Loucy (cell line): ENCODE measurements around the gene CGB7.

ENCODE experiments used
- H2AFZ ChIP-seq: fragments of 200-600 bp; sonication (generic); 2 replicates; pipeline ENCODE4 v1.6.0; 2016; ENCODE audit warnings: antibody characterized with exemption, mild to moderate bottlenecking, low read length, moderate library complexity
- H3F3A ChIP-seq: fragments of 200-600 bp; 2 replicates; pipeline ENCODE4 v1.6.0; 2016; ENCODE audit warnings: antibody characterized with exemption, low read depth, mild to moderate bottlenecking
- H3K27me3 ChIP-seq: fragments of 200-600 bp; sonication (generic); 2 replicates; pipeline ENCODE4 v1.6.1; 2014; ENCODE audit warnings: low read length, mild to moderate bottlenecking; ENCODE audit not compliant: insufficient read depth, poor library complexity, severe bottlenecking
- H3K36me3 ChIP-seq: fragments of 200-600 bp; sonication (generic); 2 replicates; pipeline ENCODE4 v1.6.1; 2016; ENCODE audit warnings: low read length; ENCODE audit not compliant: insufficient read depth
- H3K4me1 ChIP-seq: fragments of 200-600 bp; sonication (generic); 2 replicates; pipeline ENCODE4 v1.5.1; 2014; ENCODE audit warnings: low read length, mild to moderate bottlenecking; ENCODE audit not compliant: insufficient read depth, poor library complexity, severe bottlenecking
- H3K4me2 ChIP-seq: fragments of 200-600 bp; sonication (generic); 2 replicates; pipeline ENCODE4 v1.6.0; 2014; ENCODE audit warnings: antibody characterized with exemption, low read length, low read depth, mild to moderate bottlenecking; ENCODE audit not compliant: poor library complexity, severe bottlenecking
- H3K4me3 ChIP-seq: fragments of 200-600 bp; sonication (generic); 2 replicates; pipeline ENCODE4 v1.5.1; 2014; ENCODE audit warnings: low read length, mild to moderate bottlenecking, mixed read lengths; ENCODE audit not compliant: poor library complexity, severe bottlenecking
- H3K79me2 ChIP-seq: fragments of 200-600 bp; sonication (generic); 2 replicates; pipeline ENCODE4 v1.6.1; 2014; ENCODE audit warnings: low read length; ENCODE audit not compliant: insufficient read depth
- H3K9ac ChIP-seq: fragments of 200-600 bp; sonication (generic); 2 replicates; pipeline ENCODE4 v1.6.0; 2014; ENCODE audit warnings: mild to moderate bottlenecking, low read depth, low read length, moderate library complexity; ENCODE audit not compliant: poor library complexity, severe bottlenecking
- H3K9me2 ChIP-seq: fragments of 200-600 bp; sonication (generic); replicated peaks from 2 replicates; pipeline ENCODE4 v1.6.1; 2016; ENCODE audit warnings: low read depth, low read length, mixed read lengths
- H3K9me3 ChIP-seq: fragments of 200-600 bp; sonication (generic); 2 replicates; pipeline ENCODE4 v1.6.1; 2014; ENCODE audit warnings: mild to moderate bottlenecking, antibody characterized with exemption, low read length, low read depth; ENCODE audit not compliant: insufficient read depth
- H4K20me1 ChIP-seq: fragments of 200-600 bp; sonication (generic); 2 replicates; pipeline ENCODE4 v1.6.0; 2014; ENCODE audit warnings: antibody characterized with exemption, low read length, mild to moderate bottlenecking; ENCODE audit not compliant: insufficient read depth, poor library complexity, severe bottlenecking
- CTCF ChIP-seq: fragments of 200-600 bp; sonication (generic); conservative IDR thresholded peaks from 2 replicates; pipeline ENCODE4 v1.5.1; 2014; ENCODE audit warnings: mild to moderate bottlenecking, antibody characterized with exemption, low read length
- EZH2phosphoT487 ChIP-seq: fragments of 200-600 bp; IDR thresholded peaks from 2 replicates; pipeline ENCODE4 v1.6.1; 2018; ENCODE audit warnings: antibody characterized with exemption, mild to moderate bottlenecking, moderate library complexity, borderline replicate concordance

CGB7 gene

GRCh38 chr19:49057636-49058234 is at the start of gene CGB7:
Gene CGB7 (minus strand): TSS chr19:49057749. CDS start chr19:49055375, 2,374 bp downstream.
- H3K36me3 ChIP-seq: no peaks in the 10 kb centered on the region
- H3K4me2 ChIP-seq: no peak within 1 kb of the TSS
- no peaks in the 10 kb centered on the region for H3K79me2 ChIP-seq
- no peak within 1 kb of the TSS for H3K4me3 ChIP-seq
- no peak for TF ChIP-seq CTCF
- H3K9ac ChIP-seq: no peak within 1 kb of the TSS
- no peaks in the 10 kb centered on the region for H3K4me1 ChIP-seq
- no peak within 1 kb of the TSS for H2AFZ ChIP-seq
- H3F3A ChIP-seq: no peaks in the 10 kb centered on the region
- no peaks in the 10 kb centered on the region for H3K9me2 ChIP-seq
- no peaks in the 10 kb centered on the region for H4K20me1 ChIP-seq
- H3K9me3 ChIP-seq: no peaks in the 10 kb centered on the region
- H3K27me3 ChIP-seq: no peaks in the 10 kb centered on the region

GRCh38 chr19:49106648-49107135 is 49.1 kb upstream of the CGB7 start:
- H3K4me1 ChIP-seq: no peaks in the 10 kb centered on the region
- TF ChIP-seq EZH2phosphoT487 (no peak), CTCF (peak; percentile 95)
- H2AFZ ChIP-seq: no peak overlapping the region
- peaks cover 12% of the 10 kb centered on the region; the same call in 1 of the 2 replicates for H3F3A ChIP-seq
- no peak overlapping the region for H3K4me2 ChIP-seq
- peaks cover 3% of the 10 kb centered on the region; the same call in 1 of the 2 replicates for H3K79me2 ChIP-seq
- no peaks in the 10 kb centered on the region for H3K9me3 ChIP-seq
- peaks cover 27% of the 10 kb centered on the region for H4K20me1 ChIP-seq
- peaks cover 79% of the 10 kb centered on the region; the same call in 1 of the 2 replicates for H3K36me3 ChIP-seq
- H3K9ac ChIP-seq: no peak overlapping the region
- no peak overlapping the region for H3K4me3 ChIP-seq
- H3K9me2 ChIP-seq: no peaks in the 10 kb centered on the region
- no peaks in the 10 kb centered on the region for H3K27me3 ChIP-seq

GRCh38 chr19:49104229-49104864 is 46.8 kb upstream of the CGB7 start:
- Histone ChIP-seq H3K79me2 (peaks cover 13% of the 10 kb centered on the region; the same call in 1 of the 2 replicates), H3F3A (peaks cover 5% of the 10 kb centered on the region; the same call in 1 of the 2 replicates), H3K36me3 (peaks cover 94% of the 10 kb centered on the region; the same call in 1 of the 2 replicates), H3K9me3 (no peaks in the 10 kb centered on the region), H3K27me3 (no peaks in the 10 kb centered on the region), H3K9me2 (no peaks in the 10 kb centered on the region), H3K4me3 (no peak overlapping the region), H4K20me1 (peaks cover 40% of the 10 kb centered on the region), H3K4me1 (no peaks in the 10 kb centered on the region), H2AFZ (no peak overlapping the region), H3K9ac (no peak overlapping the region), H3K4me2 (no peak overlapping the region)
- TF ChIP-seq CTCF (no peak), EZH2phosphoT487 (no peak)
